ENCODE measurements around the gene C11orf97. TPM values are rescaled to one million over a fixed set of nuclear protein-coding genes. Genes with fewer than 3 reads are reported as not detected.

C11orf97 gene
- total RNA-seq, 1 donor from 2014 or later = not detected

- no peaks in the 10 kb centered on the region for H3K27me3 ChIP-seq
- no peaks in the 10 kb centered on the region for H3K9me3 ChIP-seq
- no peak for TF ChIP-seq CTCF (IDR thresholded peaks at IDR 0.05)
- no peak overlapping the region for H3K4me3 ChIP-seq
- no peaks in the 10 kb centered on the region for H3K36me3 ChIP-seq
- DNase-seq = no peak
- ATAC-seq = no peak
- H3K27ac ChIP-seq = no peak overlapping the region
- intact Hi-C loops (cut with DNase I) = no loop called here
- H3K4me1 ChIP-seq = no peaks in the 10 kb centered on the region
Measured at GRCh38 chr11:94559361-94559760, 47.1 kb downstream of the C11orf97 start.

GRCh38 chr11:94560834-94561233 lies 48.6 kb downstream of the C11orf97 start:
- H3K36me3 ChIP-seq = no peaks in the 10 kb centered on the region
- no peak overlapping the region for H3K27ac ChIP-seq
- no peaks in the 10 kb centered on the region for H3K4me1 ChIP-seq
- TF ChIP-seq CTCF (IDR thresholded peaks at IDR 0.05) = no peak
- H3K9me3 ChIP-seq = no peaks in the 10 kb centered on the region
- H3K27me3 ChIP-seq = no peaks in the 10 kb centered on the region
- no peak for ATAC-seq
- intact Hi-C loops (cut with DNase I) = no loop called here
- no peak overlapping the region for H3K4me3 ChIP-seq
- DNase-seq = no peak

- intact Hi-C loops (cut with DNase I) = no loop called here
- H3K4me1 ChIP-seq = no peaks in the 10 kb centered on the region
- ATAC-seq (no peak), DNase-seq (no peak)
- H3K9me3 ChIP-seq = no peaks in the 10 kb centered on the region
- H3K4me3 ChIP-seq = no peak overlapping the region
- no peak for TF ChIP-seq CTCF (IDR thresholded peaks at IDR 0.05)
- H3K36me3 ChIP-seq = no peaks in the 10 kb centered on the region
- no peaks in the 10 kb centered on the region for H3K27me3 ChIP-seq
- no peak overlapping the region for H3K27ac ChIP-seq
Measured at GRCh38 chr11:94563176-94563847, 51.1 kb downstream of the C11orf97 start.

GRCh38 chr11:94563848-94564467 lies 51.7 kb downstream of the C11orf97 start:
- H3K4me1 ChIP-seq = no peaks in the 10 kb centered on the region
- intact Hi-C loops (cut with DNase I) = no loop called here

GRCh38 chr11:94567181-94567670 lies 55.0 kb downstream of the C11orf97 start, which contains the start of gene PIWIL4:
PIWIL4 (plus strand) TSS chr11:94567368; CDS start chr11:94567519, 151 bp downstream.
- Histone ChIP-seq H3K27me3 (no peaks in the 10 kb centered on the region), H3K4me1 (no peaks in the 10 kb centered on the region), H3K4me3 (no peak within 1 kb of the TSS), H3K9me3 (no peaks in the 10 kb centered on the region), H3K36me3 (no peaks in the 10 kb centered on the region), H3K27ac (no peak within 1 kb of the TSS)
- DNase-seq (no peak), ATAC-seq (no peak)
- intact Hi-C loops (cut with DNase I) = no loop called here
- TF ChIP-seq CTCF (IDR thresholded peaks at IDR 0.05) = no peak

More at GRCh38 chr11:94563848-94564467, 51.7 kb downstream of the C11orf97 start:
- H3K4me3 ChIP-seq = no peak overlapping the region
- H3K27me3 ChIP-seq = no peaks in the 10 kb centered on the region
- DNase-seq (no peak), ATAC-seq (no peak)
- H3K27ac ChIP-seq = no peak overlapping the region
- TF ChIP-seq CTCF (IDR thresholded peaks at IDR 0.05) = no peak
- no peaks in the 10 kb centered on the region for H3K9me3 ChIP-seq
- no peaks in the 10 kb centered on the region for H3K36me3 ChIP-seq

Measured in upper lobe of right lung (tissue), 1 donor.